ENCODE measurements around the gene DOCK2. TPM values are rescaled to one million over a fixed set of nuclear protein-coding genes. Genes with fewer than 3 reads are reported as not detected.

The DOCK2 gene
- total RNA-seq, 1 experiment from 2014 or later = 0.42 TPM

DNA sequence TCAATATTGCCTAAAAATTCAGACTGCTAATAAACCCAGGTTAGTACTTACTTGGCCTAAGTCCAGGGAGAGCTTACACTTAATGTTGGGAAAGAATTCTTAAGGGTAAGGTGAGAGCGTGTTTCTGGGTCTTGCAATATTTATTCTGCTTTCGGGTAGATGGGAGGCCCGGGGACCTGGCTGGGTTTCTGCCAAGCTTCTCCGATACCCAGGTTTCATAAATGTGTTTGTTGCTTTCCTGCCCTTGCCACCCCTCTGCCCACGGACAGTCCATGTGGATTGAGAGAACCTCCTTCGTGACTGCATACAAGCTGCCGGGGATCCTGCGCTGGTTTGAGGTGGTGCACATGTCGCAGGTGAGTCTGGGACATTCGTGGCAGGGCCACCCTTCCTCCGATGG is 420.2 kb downstream of the DOCK2 start:
- no peak overlapping the region for H3K27ac Mint-ChIP-seq (ENCODE audit: low read depth, unreplicated experiment)
- no peaks in the 10 kb centered on the region for H3K4me1 Mint-ChIP-seq (ENCODE audit: insufficient read depth, unreplicated experiment)
- no peaks in the 10 kb centered on the region for H3K9me3 Mint-ChIP-seq (ENCODE audit: unreplicated experiment)
- intact Hi-C loops (cut with micrococcal nuclease) = no loop called here
- ChIA-PET POLR2A (no interaction called here), CTCF (interaction anchor here (0.6 to 6.4 kb wide), 4 partner anchors 13 to 212 kb away, joined by 4 to 62 read pairs (median 10); partner anchors contain the start of gene INSYN2B)
- DNase-seq (ENCODE audit: unreplicated experiment) = peak; percentile 40
- H3K36me3 Mint-ChIP-seq (ENCODE audit: insufficient read depth, unreplicated experiment) = no peaks in the 10 kb centered on the region
- TF ChIP-seq, protein P1, sequence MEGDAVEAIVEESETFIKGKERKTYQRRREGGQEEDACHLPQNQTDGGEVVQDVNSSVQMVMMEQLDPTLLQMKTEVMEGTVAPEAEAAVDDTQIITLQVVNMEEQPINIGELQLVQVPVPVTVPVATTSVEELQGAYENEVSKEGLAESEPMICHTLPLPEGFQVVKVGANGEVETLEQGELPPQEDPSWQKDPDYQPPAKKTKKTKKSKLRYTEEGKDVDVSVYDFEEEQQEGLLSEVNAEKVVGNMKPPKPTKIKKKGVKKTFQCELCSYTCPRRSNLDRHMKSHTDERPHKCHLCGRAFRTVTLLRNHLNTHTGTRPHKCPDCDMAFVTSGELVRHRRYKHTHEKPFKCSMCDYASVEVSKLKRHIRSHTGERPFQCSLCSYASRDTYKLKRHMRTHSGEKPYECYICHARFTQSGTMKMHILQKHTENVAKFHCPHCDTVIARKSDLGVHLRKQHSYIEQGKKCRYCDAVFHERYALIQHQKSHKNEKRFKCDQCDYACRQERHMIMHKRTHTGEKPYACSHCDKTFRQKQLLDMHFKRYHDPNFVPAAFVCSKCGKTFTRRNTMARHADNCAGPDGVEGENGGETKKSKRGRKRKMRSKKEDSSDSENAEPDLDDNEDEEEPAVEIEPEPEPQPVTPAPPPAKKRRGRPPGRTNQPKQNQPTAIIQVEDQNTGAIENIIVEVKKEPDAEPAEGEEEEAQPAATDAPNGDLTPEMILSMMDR (IDR thresholded peaks at IDR 0.05; ENCODE audit: unreplicated experiment) = no peak
- BruUV-seq (replicated peaks) = no TSS peak
- no peaks in the 10 kb centered on the region for H3K27me3 Mint-ChIP-seq (ENCODE audit: insufficient read depth, unreplicated experiment)
- H3K4me3 Mint-ChIP-seq (ENCODE audit: unreplicated experiment) = no peak overlapping the region

DNA sequence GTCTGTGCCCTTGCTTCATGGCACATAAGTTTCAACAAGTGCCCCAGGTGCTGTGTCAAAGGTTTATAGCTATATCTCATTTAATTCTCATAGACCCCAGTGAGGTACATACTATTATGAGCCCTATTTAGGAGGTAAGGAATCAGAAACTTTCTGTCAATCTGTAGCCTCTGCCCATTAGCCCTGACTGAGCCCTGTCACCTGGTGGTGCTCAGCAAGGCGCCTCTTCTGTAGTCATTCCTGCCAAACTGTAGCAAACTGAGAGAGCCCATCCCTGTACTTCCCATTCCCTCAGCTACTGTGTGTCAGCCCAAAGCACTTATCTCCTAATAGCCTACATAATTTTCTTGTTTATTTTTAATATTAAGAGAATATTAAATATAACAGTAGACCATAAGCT is 422.1 kb downstream of the DOCK2 start:
- no peak overlapping the region for H3K4me3 Mint-ChIP-seq (ENCODE audit: unreplicated experiment)
- POLR2A ChIA-PET = no interaction called here
- DNase-seq (ENCODE audit: unreplicated experiment) = no peak
- no peaks in the 10 kb centered on the region for H3K4me1 Mint-ChIP-seq (ENCODE audit: insufficient read depth, unreplicated experiment)
- CTCF ChIA-PET = interaction anchor here (0.5 to 6.4 kb wide), 5 partner anchors 11 to 179 kb away, joined by 3 to 62 read pairs (median 6); no protein-coding TSS in a partner anchor
- TF ChIP-seq, protein P1 (IDR thresholded peaks at IDR 0.05; ENCODE audit: unreplicated experiment) = no peak
- BruUV-seq (replicated peaks) = no TSS peak
- no peak overlapping the region for H3K27ac Mint-ChIP-seq (ENCODE audit: low read depth, unreplicated experiment)
- H3K36me3 Mint-ChIP-seq (ENCODE audit: insufficient read depth, unreplicated experiment) = no peaks in the 10 kb centered on the region
- H3K27me3 Mint-ChIP-seq (ENCODE audit: insufficient read depth, unreplicated experiment) = no peaks in the 10 kb centered on the region
- H3K9me3 Mint-ChIP-seq (ENCODE audit: unreplicated experiment) = no peaks in the 10 kb centered on the region
- intact Hi-C loops (cut with micrococcal nuclease) = no loop called here

DNA sequence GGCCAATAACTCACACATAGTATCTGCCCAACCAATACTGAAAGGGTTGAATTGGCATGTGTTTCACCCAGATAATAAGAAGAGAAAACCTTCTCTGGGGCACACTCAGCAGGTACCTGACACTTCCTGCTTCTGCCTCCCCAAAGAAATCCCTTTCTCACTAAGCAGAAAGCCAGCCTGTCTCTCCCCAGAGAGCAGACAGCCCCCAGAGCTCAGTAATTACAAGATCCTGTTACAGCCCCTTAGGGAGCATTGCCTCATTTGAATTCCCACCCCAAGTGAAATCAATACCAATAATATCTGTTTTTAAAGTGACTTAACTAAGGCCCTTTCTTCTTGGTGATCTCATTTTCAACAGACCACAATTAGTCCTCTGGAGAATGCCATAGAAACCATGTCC is 430.1 kb downstream of the DOCK2 start:
- Mint-ChIP-seq H3K27me3 (ENCODE audit: insufficient read depth, unreplicated experiment) (peaks cover 13% of the 10 kb centered on the region), H3K4me1 (ENCODE audit: insufficient read depth, unreplicated experiment) (no peaks in the 10 kb centered on the region), H3K27ac (ENCODE audit: low read depth, unreplicated experiment) (no peak overlapping the region), H3K9me3 (ENCODE audit: unreplicated experiment) (no peaks in the 10 kb centered on the region), H3K36me3 (ENCODE audit: insufficient read depth, unreplicated experiment) (no peaks in the 10 kb centered on the region), H3K4me3 (ENCODE audit: unreplicated experiment) (no peak overlapping the region)
- CTCF ChIA-PET = interaction anchor here (0.6 to 1.6 kb wide), 7 partner anchors 11 to 365 kb away, joined by 3 to 5 read pairs (median 3); no protein-coding TSS in a partner anchor
- intact Hi-C loops (cut with micrococcal nuclease) = no loop called here
- DNase-seq (ENCODE audit: unreplicated experiment) = no peak
- no TSS peak for BruUV-seq (replicated peaks)
- POLR2A ChIA-PET = interaction anchor here (0.8 kb wide), 1 partner anchor 11 kb away, joined by 3 read pairs; no protein-coding TSS in a partner anchor
- TF ChIP-seq, protein P1 (IDR thresholded peaks at IDR 0.05; ENCODE audit: unreplicated experiment) = no peak

DNA sequence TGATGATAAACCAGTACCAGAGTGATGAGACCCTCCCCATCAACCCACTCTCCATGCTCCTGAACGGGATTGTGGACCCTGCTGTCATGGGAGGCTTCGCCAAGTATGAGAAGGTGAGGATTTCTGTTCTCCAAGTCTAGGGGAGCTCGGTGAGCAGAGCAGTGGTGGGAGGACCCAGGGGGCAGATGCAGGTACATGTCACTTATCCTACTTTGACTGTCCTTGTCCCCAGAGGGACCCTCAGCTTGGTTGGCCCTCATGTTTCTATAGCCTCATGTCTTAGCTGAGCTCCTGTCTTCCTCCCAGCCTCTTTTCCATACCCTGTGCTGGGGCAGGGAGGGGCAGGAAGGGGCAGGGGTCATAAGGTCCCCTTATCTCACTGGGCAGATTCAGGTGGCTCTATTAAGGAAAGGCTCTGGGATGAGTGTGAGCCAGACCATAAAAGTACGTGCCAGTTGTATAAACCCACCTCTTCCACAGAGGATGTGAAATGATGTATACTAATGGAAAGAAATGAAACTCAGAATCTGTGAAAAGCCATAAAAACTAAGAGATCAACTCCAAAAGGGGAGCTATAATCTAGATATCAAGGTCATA is 430.6 kb downstream of the DOCK2 start:
- ChIA-PET POLR2A (no interaction called here), CTCF (interaction anchor here (0.6 to 4.5 kb wide), 10 partner anchors 9 to 366 kb away, joined by 3 to 62 read pairs (median 3); no protein-coding TSS in a partner anchor)
- peaks cover 13% of the 10 kb centered on the region for H3K27me3 Mint-ChIP-seq (ENCODE audit: insufficient read depth, unreplicated experiment)
- H3K4me1 Mint-ChIP-seq (ENCODE audit: insufficient read depth, unreplicated experiment) = no peaks in the 10 kb centered on the region
- no peak overlapping the region for H3K27ac Mint-ChIP-seq (ENCODE audit: low read depth, unreplicated experiment)
- H3K9me3 Mint-ChIP-seq (ENCODE audit: unreplicated experiment) = no peaks in the 10 kb centered on the region
- intact Hi-C loops (cut with micrococcal nuclease) = no loop called here
- BruUV-seq (replicated peaks) = no TSS peak
- TF ChIP-seq, protein P1 (IDR thresholded peaks at IDR 0.05; ENCODE audit: unreplicated experiment) = no peak
- H3K4me3 Mint-ChIP-seq (ENCODE audit: unreplicated experiment) = no peak overlapping the region
- DNase-seq (ENCODE audit: unreplicated experiment) = no peak
- H3K36me3 Mint-ChIP-seq (ENCODE audit: insufficient read depth, unreplicated experiment) = no peaks in the 10 kb centered on the region
